Activated T-helper 2 cell treated with anti-CD3 and anti-CD28 coated beads, Interferon-gamma antibody, Interleukin-2, Interleukin-4, amounts not matched to agents 10 μg/mL and 5 μg/mL and 100 μg/mL, durations not matched to agents 14 hours and 24 hours and 36 hours (primary cell): ENCODE data around the gene HOMER2. TPM values are rescaled to one million over a fixed set of nuclear protein-coding genes. Genes with fewer than 3 reads are reported as not detected.

Source experiments
- DNase-seq: peaks from one replicate; pipeline ENCODE4 v3.0.0; 2021; ENCODE audit warnings: low spot score
- H3K27ac Mint-ChIP-seq: one replicate; pipeline ENCODE4 v1.8.0; 2021; ENCODE audit warnings: mixed read lengths
- H3K27me3 Mint-ChIP-seq: one replicate; pipeline ENCODE4 v1.8.0; 2021; ENCODE audit warnings: low read depth, mixed read lengths
- H3K36me3 Mint-ChIP-seq: one replicate; pipeline ENCODE4 v1.8.0; 2021; ENCODE audit warnings: low read depth, mixed read lengths
- H3K4me1 Mint-ChIP-seq: one replicate; pipeline ENCODE4 v1.8.0; 2021; ENCODE audit warnings: low read depth, mixed read lengths
- H3K4me3 Mint-ChIP-seq: one replicate; pipeline ENCODE4 v1.8.0; 2021; ENCODE audit warnings: low read depth, mild to moderate bottlenecking, moderate library complexity, mixed read lengths
- H3K9me3 Mint-ChIP-seq: one replicate; pipeline ENCODE4 v1.8.0; 2021; ENCODE audit warnings: mixed read lengths
- intact Hi-C: fragments of 100-400 bp; cut with micrococcal nuclease; formaldehyde crosslinking; loops from one replicate; pipeline ENCODE4 v1.15.1; 2023
- total RNA-seq: library from RNA; stranded (reverse); gene quantifications from 2 replicates; pipeline ENCODE4 v1.2.3, GENCODE V29; 2022

HOMER2 gene
- total RNA-seq, 1 donor from 2014 or later, result 66.1 TPM

DNA sequence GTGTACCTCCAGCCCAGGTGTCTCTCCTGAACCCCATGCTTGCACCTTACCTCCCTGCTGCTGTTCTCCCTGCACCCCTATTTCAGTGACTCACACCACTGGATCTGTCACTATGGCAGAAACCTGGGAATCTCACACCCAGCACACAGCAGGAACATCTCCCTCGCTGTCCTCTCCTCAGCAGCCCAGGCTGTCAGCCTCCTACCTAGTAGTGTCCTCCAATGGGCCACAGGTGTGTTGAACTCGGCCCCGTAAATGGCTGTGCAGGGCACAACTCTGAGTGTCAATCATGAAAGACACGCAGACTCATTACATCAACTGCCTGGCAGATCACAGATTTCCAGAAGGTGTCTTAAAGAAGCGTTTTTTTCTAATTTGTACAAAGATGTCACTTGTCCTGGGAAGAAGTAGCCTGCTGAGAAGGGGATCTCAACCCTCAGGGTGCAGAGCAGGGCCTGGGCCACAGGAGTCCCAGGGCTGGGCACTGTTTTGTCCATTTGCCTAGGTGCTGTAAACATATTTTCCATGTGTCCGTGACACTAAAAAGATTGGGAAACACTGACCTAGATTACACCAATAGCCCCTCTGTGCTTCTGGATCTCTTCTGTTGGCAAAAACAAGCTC is 33.8 kb downstream of the HOMER2 start:
- no peak overlapping the region for H3K27ac Mint-ChIP-seq

GRCh38 chr15:82918162-82918561 is 34.4 kb downstream of the HOMER2 start:
- Mint-ChIP-seq H3K4me1 (no peaks in the 10 kb centered on the region), H3K9me3 (no peaks in the 10 kb centered on the region), H3K27me3 (no peaks in the 10 kb centered on the region), H3K36me3 (no peaks in the 10 kb centered on the region), H3K4me3 (no peak overlapping the region), H3K27ac (no peak overlapping the region)
- intact Hi-C loops, result no loop called here
- DNase-seq, result no peak

More for the DNA sequence above, 33.8 kb downstream of the HOMER2 start:
- no peak for DNase-seq
- intact Hi-C loops, result no loop called here
- no peaks in the 10 kb centered on the region for H3K27me3 Mint-ChIP-seq
- no peak overlapping the region for H3K4me3 Mint-ChIP-seq
- H3K36me3 Mint-ChIP-seq, result no peaks in the 10 kb centered on the region
- no peaks in the 10 kb centered on the region for H3K9me3 Mint-ChIP-seq
- H3K4me1 Mint-ChIP-seq, result no peaks in the 10 kb centered on the region

DNA sequence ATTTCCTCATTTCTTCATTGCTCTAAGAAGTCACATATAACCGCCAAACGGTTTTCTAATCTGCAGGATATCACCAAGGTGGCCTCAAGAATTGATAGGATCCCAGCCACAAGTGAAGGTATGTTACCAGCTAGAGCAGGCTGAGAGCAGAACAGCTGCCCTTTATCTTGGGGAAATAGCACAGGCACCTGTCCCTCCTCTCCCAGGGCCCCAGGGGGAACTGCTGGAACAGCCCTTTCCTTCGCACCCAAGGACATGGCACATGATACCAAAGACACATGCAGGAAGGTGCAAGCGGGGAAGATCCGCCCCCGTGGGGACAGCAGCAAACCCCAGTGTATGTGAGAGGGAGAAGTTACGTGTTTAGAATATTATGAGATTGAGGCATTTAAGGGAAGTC is 35.3 kb downstream of the HOMER2 start:
- no peaks in the 10 kb centered on the region for H3K9me3 Mint-ChIP-seq
- H3K27ac Mint-ChIP-seq, result no peak overlapping the region
- no peaks in the 10 kb centered on the region for H3K27me3 Mint-ChIP-seq
- H3K4me1 Mint-ChIP-seq, result no peaks in the 10 kb centered on the region
- DNase-seq, result no peak
- no peak overlapping the region for H3K4me3 Mint-ChIP-seq
- intact Hi-C loops, result loop anchor here (2.0 kb wide), 1 partner anchor 14 kb away; no protein-coding TSS in a partner anchor
- H3K36me3 Mint-ChIP-seq, result no peaks in the 10 kb centered on the region

DNA sequence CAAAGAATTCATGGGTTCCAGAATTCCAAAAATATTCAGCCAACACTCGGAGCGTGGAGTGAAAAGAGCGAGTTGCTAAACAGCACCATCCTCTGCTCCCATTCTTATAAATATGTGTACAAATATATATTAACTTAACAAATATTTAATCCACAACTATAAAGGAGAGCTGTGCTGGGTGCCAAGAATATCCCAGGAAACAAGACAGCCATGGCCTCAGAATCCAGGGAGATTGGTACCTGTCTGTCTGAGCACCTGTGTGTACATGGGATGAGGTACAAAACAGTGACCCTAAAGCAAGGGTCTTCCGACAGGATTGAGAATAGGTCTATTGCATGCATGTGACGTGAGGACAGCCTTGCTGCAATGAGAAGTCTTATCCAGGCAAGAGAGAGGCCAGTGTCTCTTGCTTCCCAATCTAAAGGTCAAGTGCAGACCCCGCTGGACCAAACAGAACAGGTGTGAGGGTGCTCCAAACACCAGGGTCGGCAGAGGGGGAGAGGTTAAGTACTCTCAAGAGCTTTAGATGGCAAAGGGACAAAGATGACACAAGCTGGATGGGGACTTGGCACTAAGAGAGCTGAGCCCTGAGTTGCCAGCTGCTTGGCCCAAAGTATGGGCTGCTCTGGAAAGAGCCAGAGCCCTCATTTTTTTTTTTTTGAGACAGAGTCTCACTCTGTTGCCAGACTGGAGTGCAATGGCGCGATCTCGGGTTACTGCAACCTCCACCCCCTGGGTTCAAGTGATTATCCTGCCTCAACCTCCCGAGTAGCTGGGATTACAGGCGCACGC is 36.2 kb downstream of the HOMER2 start:
- Mint-ChIP-seq H3K27ac (no peak overlapping the region), H3K4me1 (no peaks in the 10 kb centered on the region), H3K4me3 (no peak overlapping the region), H3K36me3 (no peaks in the 10 kb centered on the region), H3K27me3 (no peaks in the 10 kb centered on the region), H3K9me3 (no peaks in the 10 kb centered on the region)
- no peak for DNase-seq
- intact Hi-C loops, result loop anchor here (2.0 kb wide), 1 partner anchor 14 kb away; no protein-coding TSS in a partner anchor

DNA sequence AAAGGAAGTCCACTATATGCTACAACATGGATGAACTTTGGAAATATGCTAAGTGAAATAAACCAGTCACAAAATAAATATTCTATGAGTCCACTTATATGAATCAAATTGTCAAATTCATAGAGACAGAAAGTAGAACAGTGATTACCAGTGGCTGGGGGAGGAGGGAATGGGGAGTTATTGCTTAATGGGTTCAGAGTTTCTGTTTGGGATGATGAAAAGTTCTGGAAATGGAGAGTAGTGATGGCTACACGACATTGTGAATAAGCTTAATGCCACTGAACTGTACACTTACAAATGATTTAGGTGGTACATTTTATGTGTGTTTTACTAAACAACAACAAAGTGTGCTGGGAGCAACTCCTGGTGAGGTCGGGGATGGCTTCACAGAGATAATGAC is 38.1 kb downstream of the HOMER2 start:
- Mint-ChIP-seq H3K36me3 (peaks cover 9% of the 10 kb centered on the region), H3K27ac (no peak overlapping the region)
- intact Hi-C loops, result no loop called here

GRCh38 chr15:82911458-82911857 is 41.1 kb downstream of the HOMER2 start:
- no peak for DNase-seq
- Mint-ChIP-seq H3K36me3 (peaks cover 27% of the 10 kb centered on the region), H3K4me3 (no peak overlapping the region), H3K9me3 (peaks cover 31% of the 10 kb centered on the region), H3K4me1 (peaks cover 9% of the 10 kb centered on the region), H3K27me3 (peaks cover 9% of the 10 kb centered on the region), H3K27ac (no peak overlapping the region)
- intact Hi-C loops, result no loop called here

More for the DNA sequence above, 38.1 kb downstream of the HOMER2 start:
- no peak for DNase-seq
- H3K27me3 Mint-ChIP-seq, result peaks cover under 1% of the 10 kb centered on the region
- peaks cover 6% of the 10 kb centered on the region for H3K9me3 Mint-ChIP-seq
- H3K4me1 Mint-ChIP-seq, result peaks cover 9% of the 10 kb centered on the region
- H3K4me3 Mint-ChIP-seq, result no peak overlapping the region

DNA sequence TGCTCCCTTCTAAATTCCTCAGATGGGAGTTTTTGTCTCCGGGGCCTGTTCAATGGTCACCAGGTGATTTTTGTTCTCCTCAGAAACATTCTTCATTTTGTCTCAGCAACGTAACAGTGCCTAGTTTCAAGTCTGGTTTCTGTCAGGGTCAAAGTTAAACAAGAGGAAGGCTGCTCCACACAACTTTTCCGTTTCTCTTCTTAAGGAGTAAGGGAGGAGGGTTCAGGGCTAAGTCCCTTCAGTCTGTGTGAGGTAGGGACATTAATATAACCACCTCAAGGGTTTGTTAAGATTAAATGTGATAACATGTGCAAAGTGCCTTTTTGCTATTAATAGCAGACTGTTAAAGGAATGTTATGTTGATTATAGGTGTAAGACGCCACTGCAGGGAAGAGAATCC is 41.8 kb downstream of the HOMER2 start:
- DNase-seq, result no peak
- Mint-ChIP-seq H3K4me1 (peaks cover 9% of the 10 kb centered on the region), H3K27ac (no peak overlapping the region), H3K9me3 (peaks cover 31% of the 10 kb centered on the region), H3K4me3 (no peak overlapping the region), H3K27me3 (peaks cover 9% of the 10 kb centered on the region), H3K36me3 (peaks cover 27% of the 10 kb centered on the region)
- intact Hi-C loops, result no loop called here

GRCh38 chr15:82909080-82909815 is 43.3 kb downstream of the HOMER2 start:
- no peak overlapping the region for H3K27ac Mint-ChIP-seq
- no peak overlapping the region for H3K4me3 Mint-ChIP-seq
- peaks cover 19% of the 10 kb centered on the region for H3K4me1 Mint-ChIP-seq
- DNase-seq, result no peak
- H3K36me3 Mint-ChIP-seq, result peaks cover 27% of the 10 kb centered on the region
- intact Hi-C loops, result no loop called here
- peaks cover 9% of the 10 kb centered on the region for H3K27me3 Mint-ChIP-seq
- H3K9me3 Mint-ChIP-seq, result peaks cover 31% of the 10 kb centered on the region

- H3K27me3 Mint-ChIP-seq, result peaks cover 9% of the 10 kb centered on the region
These were observed 45.2 kb downstream of the HOMER2 start for GRCh38 chr15:82907350-82907749.

GRCh38 chr15:82904574-82904973 is 47.9 kb downstream of the HOMER2 start:
- H3K27ac Mint-ChIP-seq, result no peak overlapping the region
- H3K9me3 Mint-ChIP-seq, result peaks cover 26% of the 10 kb centered on the region
- H3K36me3 Mint-ChIP-seq, result peaks cover 20% of the 10 kb centered on the region
- peaks cover 13% of the 10 kb centered on the region for H3K4me1 Mint-ChIP-seq
- intact Hi-C loops, result no loop called here
- peaks cover 9% of the 10 kb centered on the region for H3K27me3 Mint-ChIP-seq
- no peak for DNase-seq
- H3K4me3 Mint-ChIP-seq, result no peak overlapping the region

More at GRCh38 chr15:82907350-82907749, 45.2 kb downstream of the HOMER2 start:
- DNase-seq, result no peak
- H3K4me1 Mint-ChIP-seq, result peaks cover 21% of the 10 kb centered on the region
- intact Hi-C loops, result no loop called here
- peaks cover 31% of the 10 kb centered on the region for H3K9me3 Mint-ChIP-seq
- H3K36me3 Mint-ChIP-seq, result peaks cover 27% of the 10 kb centered on the region
- H3K27ac Mint-ChIP-seq, result no peak overlapping the region
- no peak overlapping the region for H3K4me3 Mint-ChIP-seq

DNA sequence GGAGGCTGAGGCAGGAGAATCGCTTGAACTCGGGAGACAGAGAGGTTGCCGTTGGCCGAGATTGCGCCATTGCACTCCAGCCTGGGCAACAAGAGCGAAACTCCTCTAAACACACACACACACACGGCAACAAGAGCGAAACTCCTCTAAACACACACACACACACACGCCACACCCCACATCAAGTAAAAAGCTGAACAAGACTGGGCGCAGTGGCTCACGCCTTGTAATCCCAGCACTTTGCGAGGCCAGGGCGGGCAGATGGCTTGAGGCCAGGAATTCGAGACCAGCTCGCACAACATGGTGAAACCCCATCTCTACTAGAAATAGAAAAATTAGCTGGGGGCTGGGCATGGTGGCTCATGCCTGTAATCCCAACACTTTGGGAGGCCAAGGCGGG is 49.0 kb downstream of the HOMER2 start:
- Mint-ChIP-seq H3K4me3 (no peak overlapping the region), H3K27me3 (peaks cover 4% of the 10 kb centered on the region), H3K9me3 (peaks cover 16% of the 10 kb centered on the region), H3K27ac (no peak overlapping the region), H3K4me1 (peaks cover 16% of the 10 kb centered on the region), H3K36me3 (peaks cover 10% of the 10 kb centered on the region)
- intact Hi-C loops, result loop anchor here (2.0 kb wide), 1 partner anchor 13 kb away; no protein-coding TSS in a partner anchor
- DNase-seq, result no peak

DNA sequence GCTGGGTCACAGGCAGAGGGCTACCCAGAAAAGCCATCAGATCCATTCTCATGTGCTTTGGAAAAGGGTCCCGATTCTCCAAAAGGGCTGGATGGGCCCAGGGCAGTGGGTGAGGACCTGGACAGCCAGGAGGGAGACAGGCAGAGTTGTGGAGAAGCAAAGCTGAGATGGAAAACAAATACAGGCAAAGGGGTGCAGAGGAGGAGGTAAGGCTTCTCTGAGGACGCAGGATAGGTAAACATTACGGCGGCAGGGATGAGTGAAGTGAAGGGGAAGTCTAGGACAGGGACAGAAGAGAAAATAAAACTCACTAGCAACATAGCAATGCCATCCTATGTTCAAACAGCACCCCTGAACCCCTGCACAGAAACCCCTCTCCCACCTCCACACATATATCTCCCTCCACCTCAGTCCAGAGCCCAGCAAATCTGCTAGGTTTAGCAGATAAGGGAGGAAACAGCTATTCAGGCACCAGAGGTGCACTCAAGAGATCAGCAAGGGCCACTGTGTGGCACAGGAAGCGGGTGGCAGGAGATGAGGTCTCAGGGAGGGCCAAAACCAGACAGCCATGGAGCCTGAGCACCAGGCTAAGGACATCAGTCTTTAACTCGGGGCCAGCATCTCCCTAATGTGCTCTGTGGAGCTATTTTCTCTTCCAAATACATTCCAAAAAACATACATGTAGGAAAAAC is 51.3 kb downstream of the HOMER2 start:
- no peak overlapping the region for H3K27ac Mint-ChIP-seq
- intact Hi-C loops, result no loop called here
- H3K4me3 Mint-ChIP-seq, result no peak overlapping the region
- no peaks in the 10 kb centered on the region for H3K9me3 Mint-ChIP-seq
- peaks cover 23% of the 10 kb centered on the region for H3K4me1 Mint-ChIP-seq
- no peaks in the 10 kb centered on the region for H3K27me3 Mint-ChIP-seq
- DNase-seq, result no peak
- H3K36me3 Mint-ChIP-seq, result no peaks in the 10 kb centered on the region
